ENCODE data around the gene OXSR1. TPM values are rescaled to one million over a fixed set of nuclear protein-coding genes. Genes with fewer than 3 reads are reported as not detected.
A peak's percentile ranks its signal among the peaks of the same experiment; 100 is the strongest.

Gene OXSR1
- total and polyA plus RNA-seq, 2 of the 13 experiments (the other 11 are each of a cell fraction or from before 2014, with no cell fraction given), result 27.4 to 32.6 TPM

GRCh38 chr3:38136777-38137614 is 28.3 kb upstream of the OXSR1 start, which contains the start of gene ACAA1 (continued):
- TF ChIP-seq JARID2 (CRISPR knock-in tag; IDR thresholded peaks at IDR 0.05; ENCODE audit: insufficient replicate concordance) (no peak), RFX3 (CRISPR knock-in tag; IDR thresholded peaks at IDR 0.05) (no peak), AKAP8 (CRISPR knock-in tag; IDR thresholded peaks at IDR 0.05) (no peak), GABPA (IDR thresholded peaks at IDR 0.05; ENCODE audit: low read depth, low read length) (no peak), GABPA (CRISPR knock-in tag; IDR thresholded peaks at IDR 0.05; ENCODE audit: low read depth) (peak; percentile 83), HNRNPLL (IDR thresholded peaks at IDR 0.05; ENCODE audit: low read depth, low read length, poor library complexity, severe bottlenecking) (peak; percentile 76), U2AF1 (optimal IDR thresholded peaks at IDR 0.05; ENCODE audit: low read depth, low read length) (peak; percentile 17), RBM39 (IDR thresholded peaks at IDR 0.05; ENCODE audit: low read depth, low read length, poor library complexity, severe bottlenecking) (no peak), RBAK (CRISPR knock-in tag; IDR thresholded peaks at IDR 0.05) (no peak), ARNT2 (CRISPR knock-in tag; IDR thresholded peaks at IDR 0.05; ENCODE audit: low read depth) (peak; percentile 60; the same call in 1 of the 2 replicates), ZNF746 (CRISPR knock-in tag; IDR thresholded peaks at IDR 0.05) (no peak; the same call in 1 of the 2 replicates), BCL3 (CRISPR knock-in tag; IDR thresholded peaks at IDR 0.05) (peak; percentile 84), NR2F1 (CRISPR knock-in tag; IDR thresholded peaks at IDR 0.05) (no peak)
- TF ChIP-seq, protein P1, sequence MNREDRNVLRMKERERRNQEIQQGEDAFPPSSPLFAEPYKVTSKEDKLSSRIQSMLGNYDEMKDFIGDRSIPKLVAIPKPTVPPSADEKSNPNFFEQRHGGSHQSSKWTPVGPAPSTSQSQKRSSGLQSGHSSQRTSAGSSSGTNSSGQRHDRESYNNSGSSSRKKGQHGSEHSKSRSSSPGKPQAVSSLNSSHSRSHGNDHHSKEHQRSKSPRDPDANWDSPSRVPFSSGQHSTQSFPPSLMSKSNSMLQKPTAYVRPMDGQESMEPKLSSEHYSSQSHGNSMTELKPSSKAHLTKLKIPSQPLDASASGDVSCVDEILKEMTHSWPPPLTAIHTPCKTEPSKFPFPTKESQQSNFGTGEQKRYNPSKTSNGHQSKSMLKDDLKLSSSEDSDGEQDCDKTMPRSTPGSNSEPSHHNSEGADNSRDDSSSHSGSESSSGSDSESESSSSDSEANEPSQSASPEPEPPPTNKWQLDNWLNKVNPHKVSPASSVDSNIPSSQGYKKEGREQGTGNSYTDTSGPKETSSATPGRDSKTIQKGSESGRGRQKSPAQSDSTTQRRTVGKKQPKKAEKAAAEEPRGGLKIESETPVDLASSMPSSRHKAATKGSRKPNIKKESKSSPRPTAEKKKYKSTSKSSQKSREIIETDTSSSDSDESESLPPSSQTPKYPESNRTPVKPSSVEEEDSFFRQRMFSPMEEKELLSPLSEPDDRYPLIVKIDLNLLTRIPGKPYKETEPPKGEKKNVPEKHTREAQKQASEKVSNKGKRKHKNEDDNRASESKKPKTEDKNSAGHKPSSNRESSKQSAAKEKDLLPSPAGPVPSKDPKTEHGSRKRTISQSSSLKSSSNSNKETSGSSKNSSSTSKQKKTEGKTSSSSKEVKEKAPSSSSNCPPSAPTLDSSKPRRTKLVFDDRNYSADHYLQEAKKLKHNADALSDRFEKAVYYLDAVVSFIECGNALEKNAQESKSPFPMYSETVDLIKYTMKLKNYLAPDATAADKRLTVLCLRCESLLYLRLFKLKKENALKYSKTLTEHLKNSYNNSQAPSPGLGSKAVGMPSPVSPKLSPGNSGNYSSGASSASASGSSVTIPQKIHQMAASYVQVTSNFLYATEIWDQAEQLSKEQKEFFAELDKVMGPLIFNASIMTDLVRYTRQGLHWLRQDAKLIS (CRISPR knock-in tag; IDR thresholded peaks at IDR 0.05), result peak; percentile 62; the same call in 1 of the 2 replicates
- TF ChIP-seq, protein P2, sequence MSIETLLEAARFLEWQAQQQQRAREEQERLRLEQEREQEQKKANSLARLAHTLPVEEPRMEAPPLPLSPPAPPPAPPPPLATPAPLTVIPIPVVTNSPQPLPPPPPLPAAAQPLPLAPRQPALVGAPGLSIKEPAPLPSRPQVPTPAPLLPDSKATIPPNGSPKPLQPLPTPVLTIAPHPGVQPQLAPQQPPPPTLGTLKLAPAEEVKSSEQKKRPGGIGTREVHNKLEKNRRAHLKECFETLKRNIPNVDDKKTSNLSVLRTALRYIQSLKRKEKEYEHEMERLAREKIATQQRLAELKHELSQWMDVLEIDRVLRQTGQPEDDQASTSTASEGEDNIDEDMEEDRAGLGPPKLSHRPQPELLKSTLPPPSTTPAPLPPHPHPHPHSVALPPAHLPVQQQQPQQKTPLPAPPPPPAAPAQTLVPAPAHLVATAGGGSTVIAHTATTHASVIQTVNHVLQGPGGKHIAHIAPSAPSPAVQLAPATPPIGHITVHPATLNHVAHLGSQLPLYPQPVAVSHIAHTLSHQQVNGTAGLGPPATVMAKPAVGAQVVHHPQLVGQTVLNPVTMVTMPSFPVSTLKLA (IDR thresholded peaks at IDR 0.05), result peak; percentile 39; the same call in 1 of the 2 replicates
- TF ChIP-seq, protein P3, sequence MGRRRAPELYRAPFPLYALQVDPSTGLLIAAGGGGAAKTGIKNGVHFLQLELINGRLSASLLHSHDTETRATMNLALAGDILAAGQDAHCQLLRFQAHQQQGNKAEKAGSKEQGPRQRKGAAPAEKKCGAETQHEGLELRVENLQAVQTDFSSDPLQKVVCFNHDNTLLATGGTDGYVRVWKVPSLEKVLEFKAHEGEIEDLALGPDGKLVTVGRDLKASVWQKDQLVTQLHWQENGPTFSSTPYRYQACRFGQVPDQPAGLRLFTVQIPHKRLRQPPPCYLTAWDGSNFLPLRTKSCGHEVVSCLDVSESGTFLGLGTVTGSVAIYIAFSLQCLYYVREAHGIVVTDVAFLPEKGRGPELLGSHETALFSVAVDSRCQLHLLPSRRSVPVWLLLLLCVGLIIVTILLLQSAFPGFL (CRISPR knock-in tag; IDR thresholded peaks at IDR 0.05), result no peak
- TF ChIP-seq, protein P4, sequence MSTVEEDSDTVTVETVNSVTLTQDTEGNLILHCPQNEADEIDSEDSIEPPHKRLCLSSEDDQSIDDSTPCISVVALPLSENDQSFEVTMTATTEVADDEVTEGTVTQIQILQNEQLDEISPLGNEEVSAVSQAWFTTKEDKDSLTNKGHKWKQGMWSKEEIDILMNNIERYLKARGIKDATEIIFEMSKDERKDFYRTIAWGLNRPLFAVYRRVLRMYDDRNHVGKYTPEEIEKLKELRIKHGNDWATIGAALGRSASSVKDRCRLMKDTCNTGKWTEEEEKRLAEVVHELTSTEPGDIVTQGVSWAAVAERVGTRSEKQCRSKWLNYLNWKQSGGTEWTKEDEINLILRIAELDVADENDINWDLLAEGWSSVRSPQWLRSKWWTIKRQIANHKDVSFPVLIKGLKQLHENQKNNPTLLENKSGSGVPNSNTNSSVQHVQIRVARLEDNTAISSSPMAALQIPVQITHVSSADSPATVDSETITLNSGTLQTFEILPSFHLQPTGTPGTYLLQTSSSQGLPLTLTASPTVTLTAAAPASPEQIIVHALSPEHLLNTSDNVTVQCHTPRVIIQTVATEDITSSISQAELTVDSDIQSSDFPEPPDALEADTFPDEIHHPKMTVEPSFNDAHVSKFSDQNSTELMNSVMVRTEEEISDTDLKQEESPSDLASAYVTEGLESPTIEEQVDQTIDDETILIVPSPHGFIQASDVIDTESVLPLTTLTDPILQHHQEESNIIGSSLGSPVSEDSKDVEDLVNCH (CRISPR knock-in tag; IDR thresholded peaks at IDR 0.05), result no peak
